IMR-90 (cell line): ENCODE data around the gene TOR4A. TPM values are rescaled to one million over a fixed set of nuclear protein-coding genes. Genes with fewer than 3 reads are reported as not detected.

ENCODE experiments used
- ATAC-seq: fragments of 200-7000 bp; cut with Tn5 transposase; 2 replicates; pipeline ENCODE4 v1.9.1; 2020; ENCODE audit warnings: low read depth, mild to moderate bottlenecking, moderate library complexity
- BruUV-seq: library from RNA; stranded (reverse); fragments of 400-500 nt; replicated peaks from 2 replicates; lab custom pipeline; 2021; lab: Mats Ljungman, UMichigan
- CTCF ChIA-PET: fragments of 300-600 bp; formaldehyde crosslinking; extraction: SDS; loops from one replicate; lab custom pipeline; 2021; ENCODE audit warnings: antibody characterized with exemption; lab: Yijun Ruan, JAX
- POLR2A ChIA-PET: fragments of 300-600 bp; sonication (Branson Sonifier 250); formaldehyde crosslinking; loops from one replicate; lab custom pipeline; 2022; ENCODE audit warnings: antibody characterized with exemption; ENCODE audit not compliant: unreplicated experiment; lab: Charles Lee
- DNase-seq: peaks from one replicate; pipeline ENCODE4 v3.0.0; 2013
- H2AFZ ChIP-seq: replicated peaks from 2 replicates; pipeline ENCODE3; 2013; ENCODE audit warnings: low read length, mild to moderate bottlenecking; ENCODE audit not compliant: poor library complexity
- H2AK5ac ChIP-seq: 2 replicates; pipeline ENCODE4 v1.6.1; 2013; ENCODE audit warnings: low read depth, low read length, inconsistent platforms
- H2AK9ac ChIP-seq: replicated peaks from 2 replicates; pipeline ENCODE3; 2013; ENCODE audit warnings: mild to moderate bottlenecking, low read depth, low read length, moderate library complexity; ENCODE audit not compliant: poor library complexity
- H2BK120ac ChIP-seq: 2 replicates; pipeline ENCODE4 v1.6.1; 2013; ENCODE audit warnings: low read depth, low read length, inconsistent platforms
- H2BK15ac ChIP-seq: 3 replicates; pipeline ENCODE4 v1.6.1; 2013; ENCODE audit warnings: low read depth, low read length, inconsistent platforms
- H2BK20ac ChIP-seq: 2 replicates; pipeline ENCODE4 v1.6.1; 2013; ENCODE audit warnings: low read depth, mild to moderate bottlenecking, inconsistent platforms, low read length, moderate library complexity
- H2BK5ac ChIP-seq: 2 replicates; pipeline ENCODE4 v1.6.1; 2013; ENCODE audit warnings: mild to moderate bottlenecking, low read depth, low read length, inconsistent platforms; ENCODE audit not compliant: poor library complexity, severe bottlenecking
- H3K14ac ChIP-seq: replicated peaks from 2 replicates; pipeline ENCODE4 v1.6.1; 2013; ENCODE audit warnings: low read depth, low read length, inconsistent platforms
- H3K18ac ChIP-seq: 2 replicates; pipeline ENCODE4 v1.6.1; 2013; ENCODE audit warnings: low read depth, low read length, control low read depth
- H3K23ac ChIP-seq: 2 replicates; pipeline ENCODE4 v1.6.1; 2013; ENCODE audit warnings: low read depth, low read length, inconsistent platforms
- H3K27ac ChIP-seq: 2 replicates; pipeline ENCODE4 v1.5.1; 2013; ENCODE audit warnings: mild to moderate bottlenecking, control low read depth, low read length; ENCODE audit not compliant: insufficient read depth
- H3K27me3 ChIP-seq: 2 replicates; pipeline ENCODE4 v1.6.1; 2013; ENCODE audit warnings: low read length; ENCODE audit not compliant: control insufficient read depth, insufficient read depth
- H3K36me3 ChIP-seq: 2 replicates; pipeline ENCODE4 v1.6.1; 2013; ENCODE audit warnings: low read length, mixed read lengths; ENCODE audit not compliant: control insufficient read depth, insufficient read depth
- H3K4ac ChIP-seq: 2 replicates; pipeline ENCODE4 v1.6.1; 2013; ENCODE audit warnings: low read depth, low read length, inconsistent platforms
- H3K4me1 ChIP-seq: 2 replicates; pipeline ENCODE4 v1.6.1; 2013; ENCODE audit warnings: low read length, mixed read lengths; ENCODE audit not compliant: control insufficient read depth, insufficient read depth
- H3K4me2 ChIP-seq: 2 replicates; pipeline ENCODE4 v1.6.1; 2013; ENCODE audit warnings: low read depth, mild to moderate bottlenecking, control low read depth, low read length, moderate library complexity
- H3K4me3 ChIP-seq: 2 replicates; pipeline ENCODE4 v1.5.1; 2013; ENCODE audit warnings: low read depth, mild to moderate bottlenecking, control low read depth, low read length, moderate library complexity; ENCODE audit not compliant: insufficient read depth
- H3K56ac ChIP-seq: 2 replicates; pipeline ENCODE4 v1.6.1; 2013; ENCODE audit warnings: low read length, inconsistent platforms; ENCODE audit not compliant: insufficient read depth; ENCODE audit errors: extremely low read depth
- H3K79me1 ChIP-seq, 2 experiments: 2 replicates each; pipeline ENCODE4 v1.6.1; 2013; ENCODE audit warnings: low read length in 2 of 2, inconsistent platforms in 1 of 2, low read depth in 1 of 2
- H3K9ac ChIP-seq: 2 replicates; pipeline ENCODE4 v1.6.1; 2013; ENCODE audit warnings: low read depth, low read length, control low read depth
- H3K9me1 ChIP-seq: 2 replicates; pipeline ENCODE4 v1.6.1; 2013; ENCODE audit warnings: low read length, inconsistent platforms; ENCODE audit not compliant: insufficient read depth
- H3K9me3 ChIP-seq: 2 replicates; pipeline ENCODE4 v1.6.1; 2013; ENCODE audit warnings: low read length; ENCODE audit not compliant: control insufficient read depth, insufficient read depth
- H4K20me1 ChIP-seq: 2 replicates; pipeline ENCODE4 v1.6.1; 2013; ENCODE audit warnings: low read length, inconsistent platforms; ENCODE audit not compliant: insufficient read depth
- H4K5ac ChIP-seq: 2 replicates; pipeline ENCODE4 v1.6.1; 2013; ENCODE audit warnings: mild to moderate bottlenecking, low read depth, low read length, control low read depth
- H4K8ac ChIP-seq, 2 experiments: 2 replicates each; pipeline ENCODE4 v1.6.1; 2013; ENCODE audit warnings: low read depth in 2 of 2, low read length in 2 of 2, control low read depth in 1 of 2, inconsistent platforms in 1 of 2
- H4K91ac ChIP-seq: 2 replicates; pipeline ENCODE4 v1.6.1; 2013; ENCODE audit warnings: low read depth, low read length, inconsistent platforms; ENCODE audit not compliant: insufficient read depth
- BHLHE40 ChIP-seq: fragments of 150-350 bp; IDR thresholded peaks from 2 replicates; pipeline ENCODE4 v1.6.1; 2016; ENCODE audit warnings: mild to moderate bottlenecking, low read depth, low read length
- FOS ChIP-seq: fragments of 150-350 bp; IDR thresholded peaks from 2 replicates; pipeline ENCODE4 v1.6.1; 2016; ENCODE audit warnings: low read depth, low read length
- MAFK ChIP-seq: IDR thresholded peaks from 2 replicates; pipeline ENCODE4 v1.6.1; 2012; ENCODE audit warnings: low read depth, low read length, improper control_type of control experiment
- MAZ ChIP-seq: IDR thresholded peaks from 2 replicates; pipeline ENCODE4 v1.6.1; 2012; ENCODE audit warnings: low read depth, mild to moderate bottlenecking, low read length, improper control_type of control experiment, moderate library complexity, borderline replicate concordance
- NFE2L2 ChIP-seq: fragments of 150-350 bp; IDR thresholded peaks from 2 replicates; pipeline ENCODE4 v1.6.1; 2016; ENCODE audit warnings: low read depth, mild to moderate bottlenecking, low read length
- POLR2A ChIP-seq: IDR thresholded peaks from 2 replicates; pipeline ENCODE4 v1.6.1; 2012; ENCODE audit warnings: mild to moderate bottlenecking, low read depth, low read length
- RAD21 ChIP-seq: IDR thresholded peaks from 2 replicates; pipeline ENCODE4 v1.6.1; 2012; ENCODE audit warnings: low read length, improper control_type of control experiment
- RCOR1 ChIP-seq: IDR thresholded peaks from 2 replicates; pipeline ENCODE4 v1.6.1; 2012; ENCODE audit warnings: mild to moderate bottlenecking, low read length, improper control_type of control experiment; ENCODE audit not compliant: insufficient replicate concordance
- RFX5 ChIP-seq: IDR thresholded peaks from 2 replicates; pipeline ENCODE4 v1.8.0; 2012; ENCODE audit warnings: low read depth, mild to moderate bottlenecking, low read length, moderate library complexity
- SMC3 ChIP-seq: fragments of 150-350 bp; IDR thresholded peaks from 2 replicates; pipeline ENCODE4 v1.6.1; 2016; ENCODE audit warnings: low read depth, mild to moderate bottlenecking, antibody characterized with exemption, low read length, moderate library complexity
- USF2 ChIP-seq: fragments of 150-350 bp; IDR thresholded peaks from 2 replicates; pipeline ENCODE4 v1.6.1; 2017; ENCODE audit warnings: mild to moderate bottlenecking, antibody characterized with exemption, low read length, low read depth
- WGBS, 2 experiments: methylation state at CpG; one replicate each; pipeline versions ENCODE4 v1.1.5 to v1.1.7; 2013; ENCODE audit warnings: missing lambda C conversion rate in 2 of 2; ENCODE audit not compliant: insufficient read length in 1 of 2; ENCODE audit errors: extremely low coverage in 2 of 2; 5-methylcytosine and 5-hydroxymethylcytosine counted together
- dilution Hi-C: fragments of 300-500 bp; cut with HindIII; formaldehyde crosslinking; loops from one replicate; pipeline ENCODE4 v1.14.3; 2018; ENCODE audit warnings: low sequenced_read_pairs; ENCODE audit not compliant: unreplicated experiment
- in situ Hi-C: fragments of 300-500 bp; cut with MboI; formaldehyde crosslinking; loops from 3 replicates; pipeline ENCODE4 v1.14.3; 2019; ENCODE audit warnings: low sequenced_read_pairs, inconsistent platforms, mixed read lengths
- intact Hi-C: fragments of 100-400 bp; cut with micrococcal nuclease; formaldehyde crosslinking; loops from 2 replicates; pipeline ENCODE4 v1.10.0; 2022
- polyA plus RNA-seq, 3 experiments: library from polyadenylated mRNA; depleted of rRNA; stranded (reverse); fragments of >200 nt; gene quantifications; 2 replicates each; pipeline ENCODE4 v1.2.3, GENCODE V29; 2012; ENCODE audit warnings: low replicate concordance in 1 of 3
- total RNA-seq: library from RNA; depleted of rRNA; stranded (reverse); fragments of >200 nt; gene quantifications from 2 replicates; pipeline ENCODE4 v1.2.3, GENCODE V29; 2012
- TF ChIP-seq, protein P1 (sequence below): fragments of 150-350 bp; IDR thresholded peaks from 2 replicates; pipeline ENCODE4 v1.6.1; 2016; ENCODE audit warnings: low read depth, mild to moderate bottlenecking, low read length, moderate library complexity, borderline replicate concordance

TOR4A gene
- total and polyA plus RNA-seq, 2 of the 4 experiments (the other 2 are of a cell fraction): 9.7 to 22.9 TPM

DNA sequence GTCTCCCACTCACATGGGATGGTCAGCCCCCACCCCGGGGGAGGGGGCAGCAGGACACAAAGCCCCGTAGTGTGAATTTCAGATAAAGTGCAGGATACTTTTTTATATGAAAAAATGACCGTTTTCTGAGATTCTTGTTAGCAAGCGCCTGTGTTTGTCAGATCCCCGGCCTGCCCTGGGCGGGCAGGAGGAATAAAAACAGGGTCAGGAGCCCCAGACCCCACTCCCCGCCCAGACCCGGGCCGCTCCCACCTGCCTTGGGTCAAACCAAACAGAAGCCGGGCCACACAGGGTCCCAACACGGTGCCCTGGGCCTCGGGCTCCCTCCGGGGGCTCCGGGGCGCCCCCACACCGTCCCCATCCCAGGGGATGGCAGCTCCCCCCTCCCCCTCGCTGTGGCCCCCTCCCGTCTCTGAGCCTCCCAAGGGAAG is 38.1 kb downstream of the TOR4A start:
- H4K8ac ChIP-seq: no peak overlapping the region
- WGBS, 2 experiments: 63% methylated on average over 4 of the region's 18 CpGs; no CpG with 5 or more reads in 1 of the 2 experiments
- no peak overlapping the region for H4K5ac ChIP-seq
- H3K4me2 ChIP-seq: no peak overlapping the region
- no peak overlapping the region for H3K4ac ChIP-seq
- no peak overlapping the region for H2BK15ac ChIP-seq
- H3K14ac ChIP-seq: no peak overlapping the region
- intact Hi-C loops: no loop called here
- no peak overlapping the region for H3K4me3 ChIP-seq
- no peak overlapping the region for H3K56ac ChIP-seq
- no peak overlapping the region for H2BK120ac ChIP-seq
- no peak overlapping the region for H3K9ac ChIP-seq
- ChIA-PET CTCF (no interaction called here), POLR2A (no interaction called here)
- ATAC-seq (no peak), DNase-seq (no peak)
- H3K9me3 ChIP-seq: no peaks in the 10 kb centered on the region
- H3K18ac ChIP-seq: no peak overlapping the region
- H4K20me1 ChIP-seq: no peaks in the 10 kb centered on the region
- H2AK9ac ChIP-seq: no peak overlapping the region
- no peak overlapping the region for H2BK20ac ChIP-seq
- in situ Hi-C loops: no loop called here
- dilution Hi-C loops: no loop called here
- H2AK5ac ChIP-seq: no peak overlapping the region
- no peak overlapping the region for H3K23ac ChIP-seq
- H3K27me3 ChIP-seq: no peaks in the 10 kb centered on the region
- no peak overlapping the region for H3K27ac ChIP-seq
- H4K91ac ChIP-seq: no peak overlapping the region
- no peak overlapping the region for H2BK5ac ChIP-seq
- no peak overlapping the region for H2AFZ ChIP-seq
- H3K79me1 ChIP-seq: no peaks in the 10 kb centered on the region
- H3K4me1 ChIP-seq: 0 out of 2 replicates have a peak, but pooled peaks cover 2% of the 10 kb centered on the region
- no TSS peak for BruUV-seq
- H3K9me1 ChIP-seq: no peaks in the 10 kb centered on the region
- H3K36me3 ChIP-seq: no peaks in the 10 kb centered on the region
- TF ChIP-seq POLR2A: no peak
- TF ChIP-seq USF2: no peak
- no peak for TF ChIP-seq NFE2L2
- TF ChIP-seq, protein P1, sequence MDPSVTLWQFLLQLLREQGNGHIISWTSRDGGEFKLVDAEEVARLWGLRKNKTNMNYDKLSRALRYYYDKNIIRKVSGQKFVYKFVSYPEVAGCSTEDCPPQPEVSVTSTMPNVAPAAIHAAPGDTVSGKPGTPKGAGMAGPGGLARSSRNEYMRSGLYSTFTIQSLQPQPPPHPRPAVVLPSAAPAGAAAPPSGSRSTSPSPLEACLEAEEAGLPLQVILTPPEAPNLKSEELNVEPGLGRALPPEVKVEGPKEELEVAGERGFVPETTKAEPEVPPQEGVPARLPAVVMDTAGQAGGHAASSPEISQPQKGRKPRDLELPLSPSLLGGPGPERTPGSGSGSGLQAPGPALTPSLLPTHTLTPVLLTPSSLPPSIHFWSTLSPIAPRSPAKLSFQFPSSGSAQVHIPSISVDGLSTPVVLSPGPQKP: no peak
- no peak for TF ChIP-seq SMC3
- TF ChIP-seq RFX5: no peak
- TF ChIP-seq RCOR1: no peak
- TF ChIP-seq MAFK: no peak
- no peak for TF ChIP-seq FOS
- no peak for TF ChIP-seq RAD21
- TF ChIP-seq MAZ: no peak
- no peak for TF ChIP-seq BHLHE40
